Measurements from ENCODE around the gene POC1A. TPM values are rescaled to one million over a fixed set of nuclear protein-coding genes. Genes with fewer than 3 reads are reported as not detected.
"Not testable (repeated sequence)": the region's sequence is repeated elsewhere in the genome, so short reads cannot be mapped to it uniquely, and the experiment has no call there.

POC1A gene
- total and polyA plus RNA-seq, 10 donors: 1.6 to 4.4 (median 2.9) TPM

DNA sequence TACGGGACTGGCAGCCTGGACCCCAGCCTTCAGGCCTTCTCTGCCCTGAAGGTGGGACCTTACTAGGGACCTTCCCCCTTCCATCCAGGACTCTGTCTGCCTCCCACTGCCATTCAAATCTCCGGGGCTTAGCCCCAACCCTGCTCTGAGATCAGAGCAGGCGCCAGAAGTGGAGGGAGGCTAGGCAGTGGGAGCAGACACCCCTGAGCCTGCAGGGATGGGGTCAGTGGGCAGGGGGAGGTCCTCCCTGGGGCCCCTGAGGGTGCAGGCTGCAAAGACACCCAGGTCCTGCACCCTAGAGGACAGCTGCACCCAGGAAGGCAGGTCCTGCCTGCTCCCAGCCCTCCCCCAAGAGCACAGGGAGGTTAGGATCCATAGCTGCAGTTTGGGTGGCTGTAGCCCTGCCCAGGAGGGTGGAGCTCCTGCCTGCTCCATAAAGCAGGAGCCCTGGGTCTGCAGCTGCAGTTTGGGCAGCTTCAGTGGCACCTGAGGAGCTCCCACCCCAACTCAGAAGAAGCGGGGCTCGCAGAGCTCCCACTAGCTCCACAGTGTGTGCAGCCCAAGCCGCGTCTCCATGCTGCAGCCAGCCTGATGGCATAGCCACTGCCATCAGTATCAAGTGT lies 8.1 kb upstream of the POC1A start:
- TF ChIP-seq POLR2AphosphoS5 (IDR thresholded peaks at IDR 0.05) (no peak), POLR2A (IDR thresholded peaks at IDR 0.05) (no peak)
- TF ChIP-seq, protein P1, sequence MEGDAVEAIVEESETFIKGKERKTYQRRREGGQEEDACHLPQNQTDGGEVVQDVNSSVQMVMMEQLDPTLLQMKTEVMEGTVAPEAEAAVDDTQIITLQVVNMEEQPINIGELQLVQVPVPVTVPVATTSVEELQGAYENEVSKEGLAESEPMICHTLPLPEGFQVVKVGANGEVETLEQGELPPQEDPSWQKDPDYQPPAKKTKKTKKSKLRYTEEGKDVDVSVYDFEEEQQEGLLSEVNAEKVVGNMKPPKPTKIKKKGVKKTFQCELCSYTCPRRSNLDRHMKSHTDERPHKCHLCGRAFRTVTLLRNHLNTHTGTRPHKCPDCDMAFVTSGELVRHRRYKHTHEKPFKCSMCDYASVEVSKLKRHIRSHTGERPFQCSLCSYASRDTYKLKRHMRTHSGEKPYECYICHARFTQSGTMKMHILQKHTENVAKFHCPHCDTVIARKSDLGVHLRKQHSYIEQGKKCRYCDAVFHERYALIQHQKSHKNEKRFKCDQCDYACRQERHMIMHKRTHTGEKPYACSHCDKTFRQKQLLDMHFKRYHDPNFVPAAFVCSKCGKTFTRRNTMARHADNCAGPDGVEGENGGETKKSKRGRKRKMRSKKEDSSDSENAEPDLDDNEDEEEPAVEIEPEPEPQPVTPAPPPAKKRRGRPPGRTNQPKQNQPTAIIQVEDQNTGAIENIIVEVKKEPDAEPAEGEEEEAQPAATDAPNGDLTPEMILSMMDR (IDR thresholded peaks at IDR 0.05 in 8 of 11, conservative IDR thresholded peaks at IDR 0.05 in 3 of 11): no peak
- Histone ChIP-seq H3K4me3 (no peak overlapping the region), H3K36me3 (no peaks in the 10 kb centered on the region), H3K9me3 (no peaks in the 10 kb centered on the region), H3K27me3 (replicated peaks in 1 of 7) (no peaks in the 10 kb centered on the region), H3K27ac (no peak overlapping the region), H3K4me1 (no peaks in the 10 kb centered on the region)
- intact Hi-C loops (cut with DNase I; ENCODE audit: low total_unique reads): no loop called here
- DNase-seq: peak; percentile 58
- 88 to 96% (median 90%) methylated on average over 7 of the region's 7 CpGs for WGBS, 5 donors

DNA sequence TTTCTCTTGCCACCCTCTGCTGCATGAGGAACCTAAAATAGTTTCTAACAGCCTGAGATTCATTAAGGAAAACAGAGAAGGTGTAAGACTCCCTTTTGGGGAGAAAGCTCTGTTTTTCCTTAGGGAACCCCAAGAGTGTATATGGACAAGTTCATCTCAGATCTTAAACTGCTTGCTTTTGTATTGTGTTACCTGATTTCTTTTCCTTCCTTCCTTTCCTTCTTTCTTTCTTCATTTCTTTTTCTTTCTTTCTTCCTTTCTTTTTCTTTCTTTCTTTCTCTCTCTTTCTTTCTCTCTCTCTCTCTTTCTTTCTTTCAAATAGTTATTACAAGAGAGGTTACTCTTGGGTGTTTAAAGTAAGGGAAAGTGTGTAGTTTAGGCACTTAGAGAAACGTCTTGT lies 5.3 kb upstream of the POC1A start:
- Histone ChIP-seq H3K9me3 (no peaks in the 10 kb centered on the region), H3K4me1 (peaks cover 0 to 10% (median 6%) of the 10 kb centered on the region in 6 donors), H3K4me3 (no peak overlapping the region), H3K27me3 (replicated peaks in 1 of 7) (no peaks in the 10 kb centered on the region), H3K27ac (no peak overlapping the region), H3K36me3 (no peaks in the 10 kb centered on the region)
- intact Hi-C loops (cut with DNase I; ENCODE audit: low total_unique reads): no loop called here
- TF ChIP-seq POLR2A (IDR thresholded peaks at IDR 0.05) (no peak), POLR2AphosphoS5 (IDR thresholded peaks at IDR 0.05) (no peak)
- TF ChIP-seq, protein P1 (IDR thresholded peaks at IDR 0.05 in 8 of 11, conservative IDR thresholded peaks at IDR 0.05 in 3 of 11): no peak
- WGBS, 5 donors: 18 to 31% (median 30%) methylated on average over 1 of the region's 1 CpG
- DNase-seq: no peak

DNA sequence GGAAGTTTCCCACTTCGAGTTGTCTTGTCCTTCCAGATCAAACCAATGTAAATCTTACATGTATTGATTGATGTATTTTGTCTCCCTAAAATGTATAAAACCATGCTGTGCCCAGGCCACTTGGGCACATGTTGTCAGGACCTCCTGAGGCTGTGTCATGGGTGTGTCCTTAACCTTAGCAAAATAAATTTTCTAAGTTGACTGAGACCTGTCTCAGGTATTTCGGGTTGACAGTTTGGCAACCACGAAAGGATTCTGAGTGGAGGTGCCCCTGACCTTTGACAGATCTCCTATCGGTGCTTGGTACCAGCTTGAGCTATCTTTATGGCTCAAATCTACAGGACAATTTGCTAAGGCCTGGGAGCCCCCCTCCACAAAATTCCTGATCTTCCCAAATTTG lies 1.7 kb upstream of the POC1A start:
- no peaks in the 10 kb centered on the region for H3K36me3 ChIP-seq
- WGBS, 5 donors: 84 to 91% (median 89%) methylated on average over 4 of the region's 4 CpGs
- H3K4me1 ChIP-seq: peaks cover 6 to 27% (median 18%) of the 10 kb centered on the region in 6 donors
- TF ChIP-seq POLR2AphosphoS5 (IDR thresholded peaks at IDR 0.05) (no peak), POLR2A (IDR thresholded peaks at IDR 0.05) (no peak)
- TF ChIP-seq, protein P1 (IDR thresholded peaks at IDR 0.05 in 8 of 11, conservative IDR thresholded peaks at IDR 0.05 in 3 of 11): no peak
- no peaks in the 10 kb centered on the region for H3K27me3 ChIP-seq (replicated peaks in 1 of 7)
- intact Hi-C loops (cut with DNase I; ENCODE audit: low total_unique reads): no loop called here
- H3K4me3 ChIP-seq: no peak overlapping the region
- H3K9me3 ChIP-seq: no peaks in the 10 kb centered on the region
- DNase-seq: no peak
- H3K27ac ChIP-seq: no peak overlapping the region

DNA sequence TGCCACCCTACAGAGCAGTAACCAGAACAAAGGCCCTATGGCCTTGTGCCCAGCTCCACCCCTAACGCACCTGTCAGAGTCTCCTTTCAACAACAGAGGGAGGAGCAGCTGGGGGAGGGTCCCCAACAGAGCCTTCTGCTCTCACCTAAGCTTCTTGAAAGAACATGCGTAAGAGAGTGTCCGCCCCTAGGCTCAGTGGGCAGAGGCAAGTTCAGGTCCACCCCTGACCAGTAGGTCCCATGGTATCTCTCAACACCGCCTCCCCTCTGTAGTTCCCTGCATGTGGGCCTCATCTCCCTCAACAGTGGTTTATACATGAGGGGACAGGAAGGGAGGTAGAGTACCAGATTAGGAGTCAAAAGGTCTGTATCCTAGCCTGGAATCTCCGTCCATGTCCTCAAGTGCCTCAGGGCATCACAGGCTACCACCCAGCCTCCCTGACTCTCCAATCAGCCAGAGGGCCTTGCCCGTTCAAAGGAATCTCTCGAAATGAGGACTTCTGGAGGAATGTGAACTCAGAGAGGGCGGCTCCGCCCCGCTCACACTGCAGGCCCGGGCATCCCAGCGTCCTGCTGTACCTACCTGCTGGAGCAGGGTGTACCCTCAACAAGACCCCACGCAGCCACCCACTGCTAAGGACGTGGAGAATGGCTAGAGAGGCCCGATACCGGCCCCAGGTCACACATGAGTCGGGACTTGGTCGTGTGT lies 680 bp downstream of the POC1A start:
- WGBS, 5 donors: 18 to 39% (median 26%) methylated on average over 6 to 18 of the region's 18 CpGs
- H3K36me3 ChIP-seq: peaks cover 0 to 17% (median 0%) of the 10 kb centered on the region in 6 donors
- peak overlapping the region in 6 of 8 donors; percentile 90 to 96 (median 92) for H3K27ac ChIP-seq
- TF ChIP-seq, protein P1 (IDR thresholded peaks at IDR 0.05 in 8 of 11, conservative IDR thresholded peaks at IDR 0.05 in 3 of 11): no peak
- TF ChIP-seq POLR2AphosphoS5 (IDR thresholded peaks at IDR 0.05): no peak
- no peak for TF ChIP-seq POLR2A (IDR thresholded peaks at IDR 0.05)
- H3K9me3 ChIP-seq: no peaks in the 10 kb centered on the region
- no peaks in the 10 kb centered on the region for H3K27me3 ChIP-seq (replicated peaks in 1 of 7)
- intact Hi-C loops (cut with DNase I; ENCODE audit: low total_unique reads): no loop called here
- peak overlapping the region; percentile 60 to 83 (median 66) for H3K4me3 ChIP-seq
- peaks cover 6 to 27% (median 18%) of the 10 kb centered on the region in 6 donors for H3K4me1 ChIP-seq
- DNase-seq: peak; percentile 84

DNA sequence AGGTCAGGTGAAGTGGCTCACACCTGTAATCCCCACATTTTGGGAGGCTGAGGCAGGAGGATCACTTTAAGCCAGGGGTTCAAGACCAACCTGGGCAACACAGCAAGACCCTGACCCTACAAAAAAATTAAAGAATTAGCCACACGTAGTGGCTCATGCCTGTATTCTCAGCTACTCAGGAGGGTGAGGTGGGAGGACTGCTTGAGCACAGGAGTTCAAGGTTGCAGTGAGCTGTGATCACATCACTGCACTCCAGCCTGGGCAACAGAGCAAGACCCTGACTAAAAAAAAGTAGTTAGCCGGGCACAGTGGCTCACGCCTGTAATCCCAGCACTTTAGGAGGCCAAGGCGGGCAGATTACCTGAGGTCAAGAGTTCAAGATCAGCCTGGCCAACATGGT lies 2.2 kb downstream of the POC1A start:
- Histone ChIP-seq H3K4me1 (peaks cover 6 to 27% (median 18%) of the 10 kb centered on the region in 6 donors), H3K36me3 (peaks cover 0 to 30% (median 0%) of the 10 kb centered on the region in 6 donors)
- 92 to 96% (median 94%) methylated on average over 4 of the region's 4 CpGs for whole genome bisulfite sequencing, 5 donors
- H3K27me3 ChIP-seq (replicated peaks in 1 of 7); H3K4me3 ChIP-seq; intact Hi-C loops (cut with DNase I; ENCODE audit: low total_unique reads); H3K9me3 ChIP-seq; H3K27ac ChIP-seq: not testable (repeated sequence)
- peak; percentile 24 for DNase-seq
